NCI-H1105 treated with DMSO at 0.1 percent for 48 hours (cell line): ENCODE results near the gene DST.
A peak's percentile ranks its signal among the peaks of the same experiment; 100 is the strongest.
"Not testable (repeated sequence)": the region's sequence is repeated elsewhere in the genome, so short reads cannot be mapped to it uniquely, and the experiment has no call there.

ENCODE experiments used
- DNase-seq: peaks from one replicate; lab custom pipeline; 2025; lab: John Stamatoyannopoulos, UW

Gene DST

DNA sequence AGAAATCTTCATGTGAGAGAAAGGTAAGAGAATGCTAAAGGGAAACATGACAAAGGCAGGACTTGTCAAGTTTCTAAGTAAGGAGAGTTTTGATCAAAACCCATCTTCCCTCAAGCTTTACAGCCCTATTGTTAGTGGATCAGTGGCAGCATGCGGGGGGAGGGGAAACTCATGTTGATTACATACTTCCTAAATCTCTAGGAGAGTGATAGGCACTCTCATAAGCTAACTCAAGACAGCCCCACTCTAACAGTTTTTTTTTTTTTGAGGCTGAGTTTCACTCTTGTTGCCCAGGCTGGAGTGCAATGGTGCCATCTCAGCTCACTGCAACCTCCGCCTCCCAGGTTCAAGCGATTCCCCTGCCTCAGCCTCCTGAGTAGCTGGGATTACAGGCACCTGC is 18.6 kb upstream of the DST start:
- not testable (repeated sequence) for DNase-seq

DNA sequence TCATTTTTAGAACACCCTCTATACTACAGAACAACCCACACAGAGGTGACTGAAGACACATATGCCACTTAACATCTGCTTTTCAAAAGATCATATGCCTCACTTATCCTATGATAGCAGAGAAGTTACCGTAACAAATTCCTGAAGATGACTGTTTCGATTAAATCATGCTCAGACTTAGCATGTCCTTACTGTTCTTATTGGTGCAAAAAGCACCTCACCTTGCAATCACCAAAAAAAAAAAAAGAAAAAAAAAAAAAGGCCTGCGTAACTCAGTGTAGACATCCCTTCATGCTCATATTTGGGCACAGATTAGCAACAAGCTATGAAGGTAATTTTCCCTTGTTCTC is 17.7 kb upstream of the DST start:
- no peak for DNase-seq

DNA sequence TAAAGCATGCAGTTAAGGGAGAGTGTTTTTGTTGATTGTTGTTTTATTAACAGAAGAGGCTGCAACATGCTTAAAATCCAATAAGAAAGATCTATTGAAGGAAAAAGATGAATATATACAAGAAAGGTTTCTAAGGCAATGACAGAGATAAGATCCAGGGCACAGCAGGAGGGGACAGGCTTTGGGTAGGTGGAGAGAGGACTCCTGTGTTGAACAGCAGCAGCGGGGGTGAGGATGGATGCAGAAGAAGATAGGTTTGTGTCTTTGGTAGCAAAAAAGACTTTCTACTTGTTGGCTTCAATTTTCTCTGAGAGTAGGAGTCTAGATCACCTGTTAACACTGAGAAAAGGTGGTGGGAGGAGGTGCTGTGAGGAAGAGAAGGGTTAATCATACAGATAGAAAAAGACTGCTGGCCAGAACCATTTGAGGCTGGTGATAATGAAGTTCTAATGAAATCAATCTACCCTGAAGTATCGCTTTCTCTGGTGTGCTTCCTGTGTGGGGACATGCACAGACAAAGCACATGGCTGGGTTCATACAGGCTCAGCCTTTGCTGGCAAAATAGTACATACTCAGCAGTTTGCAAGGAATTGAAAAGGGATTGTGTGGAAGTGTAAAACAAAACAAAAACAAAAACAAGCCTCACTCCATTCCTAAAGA is 17.2 kb upstream of the DST start:
- DNase-seq, result no peak

GRCh38 chr6:56658326-56658725 is 15.6 kb upstream of the DST start:
- DNase-seq, result no peak

DNA sequence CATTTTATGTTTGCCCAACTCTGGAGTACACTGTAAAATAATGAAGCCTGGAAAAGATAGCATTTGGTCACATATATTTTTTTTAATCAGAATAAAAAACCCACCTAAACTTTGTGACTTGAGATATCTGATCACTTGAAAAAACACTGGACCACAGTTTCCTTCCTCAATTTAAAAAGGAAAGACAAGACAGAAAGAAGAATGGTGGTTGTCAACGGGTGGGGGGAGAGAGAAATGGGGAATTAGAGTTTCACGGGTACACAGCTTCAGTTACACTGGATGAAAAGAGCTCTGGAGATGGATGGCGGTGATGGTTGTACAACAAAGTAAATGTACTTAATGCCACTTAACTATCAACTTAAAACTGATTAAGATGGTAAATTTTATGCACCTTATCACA is 14.7 kb upstream of the DST start:
- DNase-seq, result no peak

DNA sequence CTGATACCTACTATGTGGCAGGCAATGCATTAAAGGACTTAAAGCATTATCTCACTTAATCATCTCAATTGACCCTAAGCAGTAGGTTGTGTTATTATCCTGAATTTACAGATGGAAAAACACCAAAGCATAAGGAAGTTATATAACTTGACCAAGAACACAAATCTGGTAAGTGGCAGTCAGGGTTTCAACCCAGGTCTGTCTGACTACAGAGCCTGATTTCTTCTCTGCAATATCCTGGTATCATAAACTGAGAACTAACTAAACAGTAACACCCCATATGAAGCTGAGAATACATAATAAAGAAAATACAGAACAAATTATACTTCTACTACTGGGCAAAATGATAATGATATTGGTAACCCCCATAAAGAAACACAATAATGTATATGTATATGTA is 13.8 kb upstream of the DST start:
- no peak for DNase-seq

- DNase-seq, result no peak
Observed at GRCh38 chr6:56655996-56656395, 13.3 kb upstream of the DST start.

- DNase-seq, result no peak
Observed at GRCh38 chr6:56655249-56655648, 12.6 kb upstream of the DST start.

DNA sequence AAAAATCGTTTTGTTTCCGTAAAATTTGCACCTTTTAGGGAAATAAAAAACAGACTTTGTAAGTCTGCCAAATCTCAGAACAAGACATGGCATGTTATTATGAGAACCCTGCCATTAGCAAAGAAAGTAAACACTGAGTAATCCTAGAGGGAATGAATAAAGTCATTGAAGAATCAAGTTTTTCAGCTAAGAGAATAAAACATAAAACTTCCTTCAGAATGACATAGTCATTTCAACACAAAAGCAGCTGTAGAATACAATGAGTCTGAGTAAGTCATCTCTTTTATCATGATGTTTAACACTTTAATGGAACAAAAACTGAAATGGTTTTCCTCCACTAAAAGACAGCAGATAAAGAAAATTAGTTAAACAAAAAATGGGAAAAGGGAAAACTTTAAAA is 10.3 kb upstream of the DST start:
- peak; percentile 77 for DNase-seq

GRCh38 chr6:56652231-56652630 is 9.5 kb upstream of the DST start:
- no peak for DNase-seq

- no peak for DNase-seq
Observed at GRCh38 chr6:56650191-56650590, 7.5 kb upstream of the DST start.

DNA sequence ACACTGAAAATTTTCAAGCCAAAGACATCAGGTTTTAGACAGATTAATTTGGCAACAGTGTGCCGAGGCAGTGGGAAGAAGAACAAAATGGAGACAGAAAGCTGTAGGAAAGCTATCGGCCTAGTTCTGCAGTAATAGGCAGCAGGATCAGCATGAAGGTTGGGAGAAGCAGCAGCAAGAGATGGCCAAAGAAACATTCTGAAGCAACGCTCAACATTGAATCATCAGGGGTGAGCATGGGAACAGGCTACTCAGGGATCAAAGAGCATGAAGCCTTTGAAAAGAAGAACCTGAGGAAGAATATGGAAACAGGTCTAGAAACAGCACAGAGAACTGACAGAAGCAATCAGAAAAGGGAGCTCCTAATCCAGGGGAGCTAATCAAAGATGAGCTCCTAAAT is 7.1 kb upstream of the DST start:
- DNase-seq, result no peak

DNA sequence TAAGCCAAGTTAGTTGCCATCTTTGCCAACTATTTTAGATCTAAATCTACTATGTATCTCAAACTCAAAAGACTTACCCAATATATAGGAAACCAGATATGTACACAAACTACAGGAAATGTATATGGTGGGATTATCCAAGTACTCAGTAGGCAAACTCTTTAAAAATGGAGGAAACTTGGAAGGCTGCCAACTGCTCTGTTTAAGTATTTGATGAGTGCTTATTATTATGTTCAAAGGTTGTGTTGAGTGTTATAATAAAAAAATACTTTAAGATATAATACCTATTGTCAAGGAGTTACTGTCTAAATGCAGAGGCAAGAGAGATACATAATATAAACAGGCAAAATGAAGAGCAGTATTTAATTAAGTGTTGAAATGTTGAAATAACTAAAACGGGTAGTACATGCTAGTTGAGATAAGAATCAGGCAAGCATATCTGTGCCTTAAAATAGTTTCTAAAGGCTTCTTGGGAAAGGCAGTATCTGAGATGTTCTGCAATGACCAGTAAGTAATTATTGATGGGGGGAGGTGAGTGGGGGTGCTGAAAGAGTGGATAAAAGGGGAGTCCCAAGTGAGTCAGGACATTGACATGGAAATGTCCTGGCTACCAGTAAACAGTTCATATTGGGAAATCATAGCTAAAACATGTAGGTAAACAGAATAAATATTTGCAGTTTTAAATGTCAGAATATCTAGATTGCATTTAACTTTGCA is 6.5 kb upstream of the DST start:
- DNase-seq, result peak; percentile 91

GRCh38 chr6:56647172-56647762 is 4.6 kb upstream of the DST start:
- no peak for DNase-seq

DNA sequence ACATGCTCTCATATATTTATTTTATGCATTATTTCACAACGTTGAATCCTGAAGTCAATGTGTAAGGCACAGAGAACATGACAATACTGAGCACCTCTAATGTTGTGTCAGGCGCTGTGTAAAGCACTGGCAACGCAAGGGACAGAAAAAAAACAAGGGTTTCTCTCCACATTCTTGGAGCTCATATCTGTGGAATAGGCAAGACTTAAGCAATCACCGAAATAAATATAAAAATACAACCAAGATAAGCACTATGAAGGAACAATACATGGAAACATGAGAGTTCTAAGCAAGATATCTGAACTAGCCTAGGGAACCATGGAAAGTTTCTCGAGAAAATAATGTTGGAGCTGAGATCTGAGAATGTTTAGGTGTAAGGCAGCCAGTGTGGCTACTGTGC is 1.7 kb upstream of the DST start:
- no peak for DNase-seq

GRCh38 chr6:56643379-56644089 is 845 bp upstream of the DST start:
- DNase-seq, result no peak

DNA sequence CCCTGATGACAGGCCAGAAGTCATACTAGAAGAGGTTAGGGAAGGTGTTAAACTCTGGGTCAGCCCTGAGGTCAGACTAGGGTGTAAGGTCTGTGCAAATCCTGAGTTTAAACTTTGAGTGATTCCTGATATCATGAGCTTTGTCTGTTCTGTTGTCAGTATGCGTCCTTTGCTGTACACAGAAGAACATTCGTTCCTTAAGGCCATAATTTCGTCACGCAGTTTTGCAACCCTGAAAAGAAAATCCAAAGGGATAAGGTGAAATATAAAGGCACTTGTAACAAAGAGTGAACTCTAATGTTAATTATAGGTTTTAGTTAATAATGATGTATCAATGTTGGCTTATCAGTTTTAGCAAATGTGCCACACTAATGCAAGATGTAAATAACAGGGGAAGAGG is 2.3 kb downstream of the DST start:
- DNase-seq, result no peak

DNA sequence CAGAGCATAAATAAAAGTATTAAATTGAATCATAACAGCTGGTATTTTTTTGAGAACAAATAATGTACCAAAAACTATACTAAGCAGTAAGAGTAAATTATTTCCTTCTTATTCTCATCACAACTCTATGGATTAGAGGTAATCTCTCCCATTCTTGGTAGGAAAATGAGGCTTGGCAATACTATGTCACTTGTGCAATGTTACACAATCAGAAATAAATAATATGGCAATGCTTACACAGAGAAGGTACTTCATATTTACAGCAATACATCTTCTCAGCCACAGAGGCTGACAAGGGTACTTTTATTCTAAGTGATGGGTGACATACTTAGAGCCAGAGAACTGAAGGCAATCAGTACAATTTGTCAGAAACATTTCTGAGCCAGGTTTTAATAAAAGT is 3.9 kb downstream of the DST start:
- DNase-seq, result no peak

DNA sequence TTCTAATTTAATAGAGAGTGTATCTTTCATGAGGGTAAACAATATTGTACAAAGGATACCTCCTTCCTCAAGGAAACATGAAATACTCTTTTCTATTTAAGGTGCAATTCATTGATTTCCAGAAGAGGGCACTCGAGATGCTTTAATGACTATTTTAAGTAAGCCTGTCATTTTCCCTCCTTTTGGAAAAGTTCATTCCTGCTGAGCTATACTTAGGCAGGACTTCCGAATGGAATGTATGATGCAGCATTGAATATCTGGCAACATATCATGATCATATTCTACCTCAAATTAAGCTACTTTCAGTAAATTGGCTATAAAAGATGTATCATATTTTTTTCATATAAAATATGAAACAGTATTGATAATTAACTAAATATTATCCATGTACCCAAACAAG is 5.0 kb downstream of the DST start:
- DNase-seq, result peak; percentile 68

DNA sequence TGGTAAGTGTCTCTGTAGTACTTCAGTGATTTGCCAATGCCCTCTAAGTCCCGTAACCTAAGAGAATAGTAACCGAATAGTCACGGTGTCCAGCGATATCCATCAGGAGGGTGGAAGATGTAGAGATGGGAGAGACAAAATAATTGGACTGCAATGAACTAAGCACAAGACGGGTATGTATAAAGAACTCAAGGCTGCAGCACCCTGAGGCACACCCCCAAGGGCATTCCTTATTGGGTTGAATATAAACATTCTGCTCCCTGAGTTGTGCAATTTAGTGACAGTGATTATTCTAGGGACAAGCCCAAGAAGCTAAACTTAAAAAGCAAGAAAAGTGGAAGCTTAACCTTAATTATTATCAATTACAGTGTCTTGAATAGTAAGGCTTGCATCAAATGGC is 14.6 kb downstream of the DST start:
- no peak for DNase-seq

- DNase-seq, result no peak
Observed at GRCh38 chr6:56625356-56625755, 17.3 kb downstream of the DST start.

GRCh38 chr6:56624728-56625069 is 18.0 kb downstream of the DST start:
- DNase-seq, result no peak

DNA sequence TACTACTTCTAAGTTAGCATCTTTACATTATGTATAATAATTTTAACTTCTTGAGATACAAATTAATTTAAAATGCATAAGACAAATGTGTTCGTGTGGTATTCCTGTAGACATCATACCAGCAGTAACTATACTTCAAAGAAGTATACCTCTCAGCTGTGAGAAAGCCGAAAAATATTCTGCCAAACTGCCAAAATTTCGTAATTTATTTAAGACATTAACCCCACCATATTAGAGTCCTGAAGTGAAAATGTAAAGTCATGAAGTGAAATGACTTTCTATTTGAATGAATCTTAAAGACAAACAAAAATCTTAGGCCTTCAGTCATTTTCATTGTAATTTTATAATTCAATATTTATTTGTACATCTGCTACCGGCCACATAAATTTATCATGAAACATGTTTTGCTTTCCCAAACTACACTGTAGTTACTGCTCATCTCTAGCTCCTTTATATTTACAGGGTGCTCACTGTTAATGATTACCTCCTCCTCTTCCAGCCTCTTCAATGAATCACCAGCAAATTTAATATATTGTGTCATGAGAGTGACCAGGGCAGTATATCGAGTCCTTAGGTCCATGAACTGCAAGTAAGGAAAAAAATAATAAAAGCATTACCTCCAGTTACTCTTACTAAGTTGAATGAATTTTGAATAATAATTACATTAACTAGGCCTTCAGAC is 18.5 kb downstream of the DST start:
- no peak for DNase-seq
